LHCN-M2 (cell line): Measurements from ENCODE around the gene METTL8. TPM values are rescaled to one million over a fixed set of nuclear protein-coding genes. Genes with fewer than 3 reads are reported as not detected.
"Not testable (repeated sequence)": the region's sequence is repeated elsewhere in the genome, so short reads cannot be mapped to it uniquely, and the experiment has no call there.

ENCODE experiments used
- DNase-seq: peaks from one replicate; pipeline ENCODE4 v3.0.0-alpha.2; 2012; ENCODE audit warnings: low read depth
- total RNA-seq: library from RNA; depleted of rRNA; stranded (reverse); fragments of >200 nt; gene quantifications from 2 replicates; pipeline ENCODE4 v1.2.3, GENCODE V29; 2014

METTL8 gene
- total RNA-seq, 1 experiment from 2014 or later, result 32.1 TPM

GRCh38 chr2:171315781-171316180, 118.0 kb downstream of the METTL8 start:
- DNase-seq, result no peak

GRCh38 chr2:171312182-171312581, 121.6 kb downstream of the METTL8 start:
- not testable (repeated sequence) for DNase-seq

DNA sequence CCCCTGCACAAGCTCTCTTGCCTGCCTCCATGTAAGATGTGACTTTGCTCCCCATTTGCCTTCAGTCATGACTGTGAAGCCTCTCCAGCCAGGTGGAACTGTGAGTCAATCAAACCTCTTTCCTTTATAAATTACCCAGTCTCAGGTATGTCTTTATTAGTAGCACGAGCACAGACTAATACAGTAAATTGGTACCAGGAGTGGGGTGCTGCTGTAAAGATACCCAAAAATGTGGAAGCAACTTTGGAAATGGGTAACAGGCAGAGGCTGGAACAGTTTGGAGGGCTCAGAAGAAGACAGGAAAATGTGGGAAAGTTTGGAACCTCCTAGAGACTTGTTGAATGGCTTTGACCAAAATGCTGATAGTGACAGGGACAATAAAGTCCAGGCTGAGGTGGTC, 122.2 kb downstream of the METTL8 start:
- DNase-seq, result not testable (repeated sequence)

DNA sequence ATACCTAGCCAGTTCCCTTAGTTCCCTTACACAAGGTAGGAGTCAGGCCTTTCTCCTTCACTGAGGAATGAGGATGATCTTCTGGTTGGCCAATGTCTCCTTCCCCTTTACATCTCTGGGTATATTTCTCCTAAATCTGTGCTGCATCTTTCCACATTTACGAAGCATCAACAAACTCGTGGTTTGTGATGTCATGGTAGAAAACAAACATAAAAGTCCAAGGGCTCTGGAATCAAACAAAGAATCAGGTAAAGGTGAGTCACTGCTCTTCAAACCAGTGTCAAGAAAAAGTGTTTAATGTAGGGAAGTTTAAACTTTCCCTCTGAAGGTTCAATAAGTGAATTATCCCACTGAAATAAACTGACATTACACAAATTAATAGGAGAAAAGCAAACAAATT, 122.9 kb downstream of the METTL8 start:
- DNase-seq, result no peak

DNA sequence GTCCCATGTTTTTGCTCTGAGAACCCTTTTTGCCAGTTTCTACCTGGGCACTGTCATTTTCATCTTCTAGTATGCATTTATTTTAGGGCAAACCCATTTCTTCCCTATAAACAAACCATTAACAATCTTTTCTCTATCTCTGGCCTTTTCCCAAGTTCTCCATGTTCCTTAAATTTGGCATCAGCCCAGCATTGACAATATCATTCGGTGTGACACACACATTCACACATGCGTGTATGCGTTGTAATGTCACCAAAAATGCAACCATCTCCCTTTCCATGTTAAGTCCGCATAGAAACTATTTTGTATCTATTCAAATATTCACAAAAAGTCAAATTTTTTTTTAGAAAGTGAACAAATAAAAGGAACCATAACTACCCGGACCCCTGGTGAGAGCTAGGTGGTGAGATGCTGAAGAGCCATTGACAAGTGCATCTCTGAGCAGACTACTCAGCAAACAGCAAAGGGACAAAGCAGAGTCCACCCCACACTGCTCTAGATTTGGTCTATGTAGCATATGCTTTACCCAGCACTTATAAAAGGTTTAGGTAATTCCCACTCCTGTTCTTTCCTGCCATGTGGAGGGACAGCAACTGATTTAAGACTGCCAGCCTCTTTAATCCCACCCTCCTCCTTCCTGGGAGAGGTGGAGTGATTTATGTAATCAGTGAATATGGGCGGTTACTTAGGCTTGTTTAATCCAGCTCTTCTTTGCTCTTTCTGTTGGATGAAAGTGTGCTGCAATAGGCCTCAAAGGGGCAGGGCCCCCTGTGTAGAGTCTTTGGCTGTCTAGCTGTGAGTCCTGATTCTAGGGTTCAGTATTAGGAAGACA, 124.1 kb downstream of the METTL8 start:
- no peak for DNase-seq

DNA sequence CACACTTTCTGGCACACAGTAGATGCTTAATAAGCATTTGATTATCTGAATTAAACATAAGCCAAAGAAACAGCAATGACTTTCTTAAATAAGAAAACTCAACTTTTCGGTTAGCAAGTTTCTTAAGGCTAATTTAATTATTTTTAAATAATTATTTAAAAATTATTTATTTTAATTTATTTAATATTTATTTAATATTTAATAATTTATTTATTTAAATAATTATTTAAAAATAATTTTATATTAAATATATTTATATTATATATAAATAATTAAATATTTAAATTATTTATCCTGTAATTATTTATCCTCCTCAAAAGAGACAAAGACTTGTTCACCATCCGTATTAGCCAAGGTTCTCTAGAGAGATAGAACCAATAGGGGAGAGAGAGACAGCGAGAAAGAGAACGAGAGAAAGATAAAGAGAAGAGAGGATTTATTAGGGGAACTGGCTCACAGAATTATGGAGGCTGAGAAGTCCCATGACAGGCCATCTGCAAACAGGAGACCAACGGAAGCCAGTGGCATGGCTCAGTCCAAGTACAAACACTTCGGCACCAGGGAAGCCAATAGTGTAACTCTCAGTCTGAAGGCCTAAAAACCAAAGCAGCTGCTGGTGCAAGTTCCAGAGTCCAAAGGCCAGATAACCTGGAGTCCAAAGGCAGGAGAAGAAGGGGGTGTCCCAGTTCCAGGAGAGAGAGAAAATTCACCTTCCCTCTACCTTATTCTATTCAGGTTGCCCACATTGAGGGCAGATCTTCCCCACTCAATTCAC, 125.3 kb downstream of the METTL8 start:
- no peak for DNase-seq

- DNase-seq, result no peak
These were observed 126.2 kb downstream of the METTL8 start for GRCh38 chr2:171307560-171307959.

DNA sequence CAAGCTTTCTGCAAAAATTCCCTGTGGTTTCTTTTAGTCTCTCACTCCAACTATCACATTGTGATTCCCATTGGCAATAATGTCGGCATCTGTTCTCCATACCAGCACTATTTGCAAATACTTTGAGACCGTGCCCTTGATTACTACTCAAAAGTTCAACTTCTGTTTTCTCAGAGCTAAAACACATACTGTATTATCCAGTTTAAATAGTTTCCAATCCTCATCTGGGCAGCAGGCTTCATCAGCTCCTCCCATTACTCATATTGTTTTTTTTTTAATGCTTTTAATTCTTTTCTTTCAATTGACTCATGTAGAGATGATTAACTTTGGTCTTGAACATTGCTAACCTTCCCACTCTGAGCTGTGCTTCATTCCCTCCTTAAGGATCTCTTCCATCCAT, 135.8 kb downstream of the METTL8 start:
- DNase-seq, result peak; percentile 6

DNA sequence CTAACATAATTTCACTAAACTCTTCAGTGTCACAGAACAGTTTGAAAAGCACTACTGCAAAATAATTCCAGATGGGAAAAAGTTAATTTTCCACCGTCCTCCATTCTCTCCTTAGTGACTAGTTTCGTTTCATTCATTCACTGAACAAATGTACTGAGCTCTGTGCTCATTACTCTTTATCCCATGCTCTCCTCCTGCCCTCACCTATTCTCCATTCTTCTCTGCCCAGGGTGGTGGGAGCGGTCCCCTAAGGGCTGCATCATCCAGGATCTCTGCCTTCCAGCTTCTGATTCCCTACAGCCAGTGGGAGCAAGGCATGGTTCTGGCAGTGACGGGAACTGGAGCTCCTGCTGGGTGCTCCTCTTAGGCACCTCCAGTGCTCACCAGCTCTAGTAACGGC, 139.2 kb downstream of the METTL8 start:
- DNase-seq, result no peak

DNA sequence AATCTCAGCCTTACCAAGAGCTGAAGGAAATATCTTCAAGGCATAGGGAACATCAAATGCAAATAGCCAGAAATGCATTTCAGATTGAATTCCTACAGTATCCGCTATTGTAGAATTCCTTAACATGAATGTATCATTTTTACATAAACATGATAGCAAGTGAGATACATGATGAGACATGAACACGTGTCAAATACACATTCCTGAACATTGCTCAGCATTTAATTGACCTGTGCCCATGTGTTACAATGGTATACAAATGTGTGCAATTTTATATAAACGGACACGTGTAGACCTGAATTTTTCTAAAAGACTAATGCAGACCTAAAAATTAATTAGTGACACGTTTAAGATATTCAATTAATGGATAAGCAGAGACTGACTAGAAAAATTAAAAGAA, 140.1 kb downstream of the METTL8 start:
- no peak for DNase-seq

DNA sequence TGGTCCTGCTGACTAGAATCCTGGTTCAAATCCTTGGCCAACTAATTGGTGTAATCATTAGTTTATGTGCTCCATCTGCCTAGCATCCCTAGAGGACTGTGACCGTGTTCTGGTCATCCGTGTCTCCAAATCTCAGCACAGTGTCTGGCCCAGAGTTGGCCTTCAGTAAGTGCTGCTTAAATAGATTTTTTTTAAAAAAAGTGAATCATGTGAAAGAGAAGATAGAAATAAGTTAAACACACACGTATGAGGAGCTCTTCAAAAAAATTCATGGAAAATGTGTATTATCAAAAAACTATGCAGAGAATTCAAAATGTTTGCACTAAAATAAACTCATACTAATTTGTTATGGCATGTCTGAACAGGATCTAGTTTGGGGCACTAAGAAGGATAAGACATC, 143.8 kb downstream of the METTL8 start:
- DNase-seq, result no peak

- DNase-seq, result no peak
These were observed 144.5 kb downstream of the METTL8 start for GRCh38 chr2:171289316-171289715.

DNA sequence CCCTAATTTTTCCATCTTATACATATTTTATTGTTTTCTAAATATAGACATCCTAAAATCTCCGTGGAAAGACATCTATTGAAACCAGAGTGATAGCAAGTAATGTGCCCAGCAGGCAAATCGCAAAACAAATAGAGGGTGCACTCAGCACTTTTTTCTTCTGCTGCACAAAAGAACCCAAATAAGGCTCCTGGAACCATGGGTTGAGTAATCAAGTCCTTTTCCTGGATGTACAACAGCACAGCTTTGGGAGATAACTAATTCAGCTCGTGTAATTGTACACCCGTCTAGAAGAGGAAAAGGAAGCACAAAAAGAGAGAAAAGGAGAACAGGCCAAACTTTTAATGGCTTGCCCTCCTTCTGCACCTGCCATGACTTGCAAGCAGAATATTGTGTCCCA, 146.2 kb downstream of the METTL8 start:
- peak; percentile 21 for DNase-seq

DNA sequence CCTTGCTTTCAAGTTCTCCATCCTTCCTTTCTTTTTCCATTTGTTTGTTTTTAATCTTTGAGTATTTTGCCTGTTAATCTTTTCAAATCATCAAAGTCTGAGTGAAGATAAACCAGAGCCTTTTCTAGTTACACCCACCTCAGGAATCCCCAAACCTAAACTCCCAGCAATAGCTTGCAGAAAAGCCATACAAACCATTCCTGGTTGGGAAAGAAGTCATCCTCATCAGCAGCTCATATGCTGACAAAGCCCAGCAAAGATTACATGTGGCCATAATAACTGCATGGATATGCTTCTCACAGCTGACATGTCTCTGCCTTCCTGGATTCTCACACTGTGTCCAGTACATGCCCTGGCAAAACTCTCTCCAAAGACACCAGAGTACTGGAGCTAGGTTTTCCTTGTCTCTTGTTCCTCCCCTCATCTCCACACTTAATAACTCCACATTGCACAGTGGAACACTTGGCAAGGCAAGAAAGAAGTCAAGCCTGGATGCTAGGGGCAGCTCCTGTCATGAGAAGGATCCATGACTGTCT, 146.7 kb downstream of the METTL8 start:
- peak; percentile 7 for DNase-seq

GRCh38 chr2:171281110-171281509, 152.7 kb downstream of the METTL8 start:
- no peak for DNase-seq

DNA sequence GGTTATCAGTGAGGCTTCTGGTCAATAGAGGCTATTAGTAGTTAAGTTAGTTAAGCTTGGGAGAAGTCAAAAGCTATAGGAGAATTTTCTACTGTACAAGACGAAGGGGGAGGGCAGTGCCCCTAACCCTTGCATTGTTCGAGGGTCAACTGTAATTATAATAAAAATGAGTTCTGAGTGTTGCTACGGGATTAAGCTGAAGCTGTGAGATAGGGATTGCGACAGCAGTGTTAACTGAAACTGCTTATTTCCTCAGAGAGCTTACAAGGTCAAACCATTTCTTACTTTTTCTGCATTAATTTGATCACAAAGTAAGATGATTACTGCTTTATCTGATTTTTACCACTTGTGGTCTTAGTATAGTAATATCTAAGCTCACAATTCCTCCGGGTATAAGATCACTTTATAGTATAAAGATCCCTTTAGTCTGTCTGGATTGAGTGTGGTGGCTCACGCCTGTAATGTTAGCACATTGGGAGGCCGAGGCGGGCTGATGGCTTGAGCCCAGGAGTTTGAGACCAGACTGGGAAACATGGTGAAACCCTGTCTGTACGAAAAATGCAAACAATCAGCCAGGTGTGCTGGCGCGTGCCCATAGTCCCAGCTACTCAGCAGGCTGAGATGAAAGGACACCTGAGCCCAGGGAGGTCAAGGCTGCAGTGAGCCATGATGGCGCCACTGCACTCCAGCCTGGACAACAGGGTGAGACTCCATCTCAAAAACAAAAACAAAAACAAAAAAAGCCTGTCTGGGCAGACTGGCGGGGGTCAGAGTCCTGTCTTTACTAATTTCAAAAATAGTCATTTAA, 153.6 kb downstream of the METTL8 start:
- DNase-seq, result no peak

- no peak for DNase-seq
These were observed 159.0 kb downstream of the METTL8 start for GRCh38 chr2:171274757-171275156.

DNA sequence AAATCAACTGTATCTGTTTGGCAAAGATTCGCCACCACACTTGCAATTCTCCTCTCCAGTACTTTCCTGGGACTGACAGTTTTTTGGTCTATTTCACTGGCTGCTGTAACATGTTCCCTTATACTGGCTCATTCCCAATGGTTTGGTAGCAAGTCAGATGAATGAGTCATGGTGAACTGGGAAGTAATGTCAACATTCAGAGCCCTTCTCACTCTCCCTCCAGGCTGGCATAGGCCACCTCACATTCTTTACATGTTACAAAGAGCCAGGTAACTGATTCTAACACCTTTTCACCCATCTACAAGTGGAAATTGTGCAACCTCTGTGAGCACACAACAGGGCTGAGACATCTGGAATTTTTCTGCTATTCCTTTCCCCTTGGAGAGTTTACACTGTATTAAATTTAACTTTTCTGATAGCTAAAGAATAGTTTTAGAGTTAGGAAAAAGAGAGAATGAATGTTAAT, 161.8 kb downstream of the METTL8 start:
- peak; percentile 88 for DNase-seq

DNA sequence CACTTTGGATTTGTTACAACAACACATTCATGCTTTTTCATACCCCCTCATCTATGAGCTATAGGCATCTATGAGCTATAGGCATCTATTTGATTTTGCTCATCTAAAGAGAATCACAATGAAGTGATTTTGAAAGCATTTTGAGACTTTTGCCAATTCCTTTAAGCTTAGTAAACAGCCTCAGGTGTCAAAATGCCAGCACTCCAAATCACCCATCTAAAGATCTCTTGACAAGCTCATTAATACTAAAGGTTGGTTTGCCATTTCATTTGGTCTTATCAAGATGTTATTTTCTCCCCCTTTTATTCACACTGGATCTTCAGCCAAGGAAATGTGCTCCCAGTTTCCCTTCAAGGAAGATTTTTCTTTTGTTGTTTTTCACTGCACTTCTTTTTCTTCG, 162.4 kb downstream of the METTL8 start:
- DNase-seq, result no peak

GRCh38 chr2:171267855-171268629, 165.7 kb downstream of the METTL8 start:
- no peak for DNase-seq
